ENCODE results near the gene MAPKAP1. TPM values are rescaled to one million over a fixed set of nuclear protein-coding genes. Genes with fewer than 3 reads are reported as not detected.

The MAPKAP1 gene
- total RNA-seq, 1 donor from 2014 or later = 74.6 TPM

GRCh38 chr9:125608489-125609224 lies 98.4 kb downstream of the MAPKAP1 start:
- Mint-ChIP-seq H3K27me3 (no peaks in the 10 kb centered on the region), H3K4me1 (ENCODE audit: low read depth) (peaks cover 9% of the 10 kb centered on the region), H3K4me3 (ENCODE audit: low read depth) (no peak overlapping the region), H3K36me3 (ENCODE audit: insufficient read depth) (no peaks in the 10 kb centered on the region), H3K27ac (no peak overlapping the region), H3K9me3 (ENCODE audit: low read depth) (no peaks in the 10 kb centered on the region)
- no peak for TF ChIP-seq CTCF (IDR thresholded peaks at IDR 0.05; ENCODE audit: unreplicated experiment)
- DNase-seq (ENCODE audit: low spot score, unreplicated experiment) = no peak

GRCh38 chr9:125604196-125604595 lies 102.8 kb downstream of the MAPKAP1 start:
- Mint-ChIP-seq H3K36me3 (ENCODE audit: insufficient read depth) (no peaks in the 10 kb centered on the region), H3K27me3 (no peaks in the 10 kb centered on the region), H3K9me3 (ENCODE audit: low read depth) (no peaks in the 10 kb centered on the region), H3K4me3 (ENCODE audit: low read depth) (no peak overlapping the region), H3K4me1 (ENCODE audit: low read depth) (peaks cover 28% of the 10 kb centered on the region), H3K27ac (no peak overlapping the region)
- no peak for DNase-seq (ENCODE audit: low spot score, unreplicated experiment)
- TF ChIP-seq CTCF (IDR thresholded peaks at IDR 0.05; ENCODE audit: unreplicated experiment) = no peak

- Mint-ChIP-seq H3K36me3 (ENCODE audit: insufficient read depth) (no peaks in the 10 kb centered on the region), H3K27ac (no peak overlapping the region), H3K4me3 (ENCODE audit: low read depth) (no peak overlapping the region), H3K9me3 (ENCODE audit: low read depth) (no peaks in the 10 kb centered on the region), H3K4me1 (ENCODE audit: low read depth) (peaks cover 27% of the 10 kb centered on the region), H3K27me3 (no peaks in the 10 kb centered on the region)
- no peak for TF ChIP-seq CTCF (IDR thresholded peaks at IDR 0.05; ENCODE audit: unreplicated experiment)
- DNase-seq (ENCODE audit: low spot score, unreplicated experiment) = no peak
Measured at GRCh38 chr9:125603478-125604021, 103.5 kb downstream of the MAPKAP1 start.

GRCh38 chr9:125601961-125602360 lies 105.0 kb downstream of the MAPKAP1 start:
- H3K27me3 Mint-ChIP-seq = no peaks in the 10 kb centered on the region
- H3K4me1 Mint-ChIP-seq (ENCODE audit: low read depth) = peaks cover 24% of the 10 kb centered on the region
- H3K36me3 Mint-ChIP-seq (ENCODE audit: insufficient read depth) = no peaks in the 10 kb centered on the region
- peak overlapping the region; percentile 81 for H3K27ac Mint-ChIP-seq
- DNase-seq (ENCODE audit: low spot score, unreplicated experiment) = no peak
- H3K4me3 Mint-ChIP-seq (ENCODE audit: low read depth) = no peak overlapping the region
- TF ChIP-seq CTCF (IDR thresholded peaks at IDR 0.05; ENCODE audit: unreplicated experiment) = no peak
- no peaks in the 10 kb centered on the region for H3K9me3 Mint-ChIP-seq (ENCODE audit: low read depth)

- no peak overlapping the region for H3K4me3 Mint-ChIP-seq (ENCODE audit: low read depth)
- TF ChIP-seq CTCF (IDR thresholded peaks at IDR 0.05; ENCODE audit: unreplicated experiment) = no peak
- no peak for DNase-seq (ENCODE audit: low spot score, unreplicated experiment)
- H3K27ac Mint-ChIP-seq = peak overlapping the region; percentile 51
- peaks cover 3% of the 10 kb centered on the region for H3K36me3 Mint-ChIP-seq (ENCODE audit: insufficient read depth)
- H3K4me1 Mint-ChIP-seq (ENCODE audit: low read depth) = peaks cover 24% of the 10 kb centered on the region
- no peaks in the 10 kb centered on the region for H3K9me3 Mint-ChIP-seq (ENCODE audit: low read depth)
- no peaks in the 10 kb centered on the region for H3K27me3 Mint-ChIP-seq
Measured at GRCh38 chr9:125600194-125600593, 106.8 kb downstream of the MAPKAP1 start.

Measured in progenitor cell of endocrine pancreas (in vitro differentiated cells).